Mucosa of rectum (tissue), 2 donors: ENCODE results near the gene DKK3.

Source experiments
- H3K27ac ChIP-seq, 2 donors: one replicate each; pipeline ENCODE4 v1.7.0; 2013; ENCODE audit warnings: inconsistent platforms in 2 of 2, low read depth in 2 of 2, low read length in 2 of 2
- H3K27me3 ChIP-seq, 2 donors: one replicate each; pipeline ENCODE4 v1.7.0; 2013; ENCODE audit warnings: low read length in 2 of 2; ENCODE audit not compliant: control insufficient read depth in 2 of 2, insufficient read depth in 2 of 2
- H3K36me3 ChIP-seq, 2 donors: one replicate each; pipeline ENCODE4 v1.7.0; 2013; ENCODE audit warnings: low read length in 2 of 2; ENCODE audit not compliant: control insufficient read depth in 2 of 2, insufficient read depth in 2 of 2
- H3K4me1 ChIP-seq, 2 donors: one replicate each; pipeline ENCODE4 v1.7.0; 2013; ENCODE audit warnings: low read length in 2 of 2, mild to moderate bottlenecking in 1 of 2; ENCODE audit not compliant: control insufficient read depth in 2 of 2, insufficient read depth in 2 of 2
- H3K4me3 ChIP-seq, 2 donors: one replicate each; pipeline ENCODE4 v1.7.0; 2013; ENCODE audit warnings: low read length in 2 of 2
- H3K9ac ChIP-seq, 2 donors: one replicate each; pipeline ENCODE4 v1.7.0; 2013; ENCODE audit warnings: low read length in 2 of 2, low read depth in 1 of 2, mild to moderate bottlenecking in 1 of 2
- H3K9me3 ChIP-seq, 2 donors: one replicate each; pipeline ENCODE4 v1.7.0; 2013; ENCODE audit warnings: low read length in 2 of 2; ENCODE audit not compliant: control insufficient read depth in 2 of 2
- donor health status: healthy.
- donor health status: Normal muscosa, but diverticular disease.

DKK3 gene

DNA sequence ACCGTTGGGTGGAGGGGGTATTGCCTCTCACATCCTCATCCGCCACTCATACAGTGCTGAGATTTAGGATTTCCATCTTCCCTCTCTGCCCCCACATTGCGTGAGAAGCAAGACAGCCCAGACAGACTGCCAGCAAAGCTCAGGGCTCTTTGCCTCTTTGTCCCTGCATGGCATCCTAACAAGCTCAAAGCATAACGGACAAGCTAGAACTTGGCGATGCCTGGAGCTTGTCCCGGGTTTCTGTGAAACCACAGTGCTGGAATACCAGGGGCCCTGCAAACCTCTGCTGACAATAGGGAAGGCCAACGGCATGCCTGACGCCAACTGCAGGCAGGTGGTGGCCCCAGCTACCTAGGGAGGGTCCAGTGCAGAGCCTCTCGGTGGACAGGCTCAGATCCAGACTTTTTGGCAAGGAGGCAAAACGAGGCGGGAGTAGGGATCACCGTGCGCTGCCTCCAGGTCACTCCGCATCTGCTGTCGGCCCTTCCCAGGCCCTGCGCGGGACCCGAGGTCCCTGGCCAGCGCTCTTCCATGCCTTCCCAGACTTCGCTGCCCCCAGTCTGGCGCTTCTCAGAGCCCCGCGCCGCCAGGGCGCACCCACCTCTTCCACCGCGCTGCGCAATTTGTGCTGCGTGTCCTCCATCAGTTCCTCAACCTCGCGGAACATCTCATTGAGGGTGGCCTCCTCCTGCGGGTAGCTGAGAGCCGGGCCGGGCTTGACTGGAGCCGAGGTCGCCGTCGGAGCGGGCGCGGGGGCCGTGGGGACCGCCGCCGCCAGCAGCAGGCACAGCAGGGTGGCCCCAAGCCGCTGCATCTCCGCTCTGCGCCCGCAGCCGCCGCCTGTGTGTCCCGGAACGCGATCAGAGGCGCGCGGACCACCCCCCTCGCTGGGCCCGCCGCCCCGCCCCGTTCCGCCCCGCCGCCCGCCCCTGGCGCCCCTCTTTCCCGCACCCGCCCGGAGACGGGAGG is at the start of gene DKK3:
Gene DKK3 (minus strand): TSS at position 858 of the 969 bp plus-strand sequence. CDS start 44 bp downstream, at position 814.
- Histone ChIP-seq H3K36me3 (no peaks in the 10 kb centered on the region), H3K4me1 (no peaks in the 10 kb centered on the region), H3K27ac (peak within 1 kb of the TSS; percentile 4 to 48), H3K4me3 (peak within 1 kb of the TSS; percentile 56 to 63), H3K9ac (peak within 1 kb of the TSS in 1 of 2 donors; percentile 41), H3K27me3 (peaks cover 31 to 32% of the 10 kb centered on the region in 2 donors), H3K9me3 (no peaks in the 10 kb centered on the region)

DNA sequence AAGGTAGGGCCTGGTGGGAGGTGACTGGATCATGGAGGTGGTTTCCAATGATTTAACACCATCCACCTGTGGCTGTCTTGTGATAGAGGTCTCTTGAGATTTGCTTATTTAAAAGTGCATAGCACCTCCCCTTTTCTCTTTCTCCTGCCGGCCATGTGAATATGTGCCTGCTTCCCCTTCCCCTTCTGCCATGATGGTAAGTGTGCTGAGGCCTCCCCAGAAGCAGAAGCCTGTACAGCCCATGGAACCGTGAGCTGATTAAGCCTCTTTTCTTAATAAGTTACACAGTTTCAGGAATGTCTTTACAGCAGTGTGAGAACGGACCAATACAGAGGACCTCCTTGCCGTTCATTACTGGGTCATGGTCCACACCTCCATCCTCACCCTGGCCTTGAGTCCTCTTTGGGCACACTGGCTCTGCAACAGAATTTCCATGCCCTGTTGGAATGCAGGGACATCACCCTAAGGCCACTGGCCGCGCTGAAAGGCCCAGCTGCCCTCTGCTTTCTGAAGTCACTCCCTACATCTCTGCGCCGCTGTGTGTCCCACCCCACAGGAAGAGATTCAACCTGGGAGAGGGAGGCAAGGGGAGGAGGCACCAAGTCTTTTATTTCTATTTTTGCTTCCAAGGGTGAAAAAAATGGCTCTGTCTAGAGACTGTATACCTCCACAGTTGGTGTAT is 49.0 kb upstream of the DKK3 start:
- no peaks in the 10 kb centered on the region for H3K36me3 ChIP-seq
- no peaks in the 10 kb centered on the region for H3K9me3 ChIP-seq
- H3K9ac ChIP-seq: no peak overlapping the region
- peaks cover 6 to 11% of the 10 kb centered on the region in 2 donors for H3K4me1 ChIP-seq
- H3K27me3 ChIP-seq: no peaks in the 10 kb centered on the region
- no peak overlapping the region for H3K27ac ChIP-seq
- no peak overlapping the region for H3K4me3 ChIP-seq

DNA sequence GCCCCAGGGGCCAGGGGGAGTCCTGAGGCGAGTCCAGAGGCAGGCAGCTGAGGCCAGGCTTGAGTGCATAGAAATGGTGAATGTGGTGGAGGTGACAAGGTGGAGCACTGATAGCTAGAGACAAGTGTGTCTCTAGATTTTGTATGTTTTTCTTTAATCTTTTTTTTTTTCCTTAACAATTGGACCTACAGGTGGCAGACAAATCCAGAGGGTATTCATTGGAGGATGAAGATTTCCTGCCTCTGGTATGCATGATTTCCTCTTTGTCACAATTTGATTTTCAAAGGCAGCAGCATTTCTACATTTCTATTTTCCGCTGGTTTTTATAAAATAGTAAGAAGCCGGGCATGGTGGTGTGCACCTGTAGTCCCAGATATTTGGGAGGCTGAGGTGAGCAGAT is 47.7 kb upstream of the DKK3 start:
- Histone ChIP-seq H3K4me3 (no peak overlapping the region), H3K9me3 (no peaks in the 10 kb centered on the region), H3K27ac (no peak overlapping the region), H3K9ac (no peak overlapping the region), H3K4me1 (peaks cover 6 to 11% of the 10 kb centered on the region in 2 donors), H3K27me3 (no peaks in the 10 kb centered on the region), H3K36me3 (no peaks in the 10 kb centered on the region)

DNA sequence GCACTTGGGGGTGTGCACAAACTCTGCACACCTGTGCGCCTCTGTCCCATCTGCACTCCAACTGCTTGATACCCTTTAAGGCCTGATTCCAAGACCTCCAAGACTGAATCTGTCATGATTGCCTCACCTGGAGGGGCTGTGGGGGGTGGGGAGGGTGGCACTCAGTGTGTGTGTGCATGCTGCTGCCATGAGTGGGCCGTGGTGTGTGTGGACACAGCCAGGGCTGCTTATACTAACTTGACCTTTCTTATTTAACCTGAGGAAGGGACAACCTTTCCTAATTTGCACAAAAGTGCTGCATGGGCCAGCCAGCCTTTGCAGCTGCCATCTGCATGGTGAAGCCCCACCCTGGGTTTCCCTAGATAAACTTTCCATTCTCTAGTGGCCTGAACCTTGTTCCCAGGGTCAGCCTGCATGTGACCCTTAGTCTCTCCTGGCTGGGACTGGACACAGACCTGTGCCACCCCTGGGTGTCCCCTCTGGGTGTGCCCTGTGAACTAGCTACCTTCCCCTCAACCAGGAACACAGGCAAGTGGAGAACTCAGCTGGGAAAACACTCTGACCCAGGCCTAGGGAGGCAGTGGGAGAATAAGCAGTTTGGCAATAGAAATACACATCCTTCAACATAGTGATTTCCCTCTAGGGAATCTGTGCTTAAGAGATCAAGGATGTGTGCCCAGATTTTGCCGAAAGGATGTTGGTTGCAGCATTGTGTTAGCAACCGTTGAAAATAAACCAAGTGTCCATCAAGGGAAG is 45.4 kb upstream of the DKK3 start:
- H3K27ac ChIP-seq: peak overlapping the region; percentile 9 to 44

DNA sequence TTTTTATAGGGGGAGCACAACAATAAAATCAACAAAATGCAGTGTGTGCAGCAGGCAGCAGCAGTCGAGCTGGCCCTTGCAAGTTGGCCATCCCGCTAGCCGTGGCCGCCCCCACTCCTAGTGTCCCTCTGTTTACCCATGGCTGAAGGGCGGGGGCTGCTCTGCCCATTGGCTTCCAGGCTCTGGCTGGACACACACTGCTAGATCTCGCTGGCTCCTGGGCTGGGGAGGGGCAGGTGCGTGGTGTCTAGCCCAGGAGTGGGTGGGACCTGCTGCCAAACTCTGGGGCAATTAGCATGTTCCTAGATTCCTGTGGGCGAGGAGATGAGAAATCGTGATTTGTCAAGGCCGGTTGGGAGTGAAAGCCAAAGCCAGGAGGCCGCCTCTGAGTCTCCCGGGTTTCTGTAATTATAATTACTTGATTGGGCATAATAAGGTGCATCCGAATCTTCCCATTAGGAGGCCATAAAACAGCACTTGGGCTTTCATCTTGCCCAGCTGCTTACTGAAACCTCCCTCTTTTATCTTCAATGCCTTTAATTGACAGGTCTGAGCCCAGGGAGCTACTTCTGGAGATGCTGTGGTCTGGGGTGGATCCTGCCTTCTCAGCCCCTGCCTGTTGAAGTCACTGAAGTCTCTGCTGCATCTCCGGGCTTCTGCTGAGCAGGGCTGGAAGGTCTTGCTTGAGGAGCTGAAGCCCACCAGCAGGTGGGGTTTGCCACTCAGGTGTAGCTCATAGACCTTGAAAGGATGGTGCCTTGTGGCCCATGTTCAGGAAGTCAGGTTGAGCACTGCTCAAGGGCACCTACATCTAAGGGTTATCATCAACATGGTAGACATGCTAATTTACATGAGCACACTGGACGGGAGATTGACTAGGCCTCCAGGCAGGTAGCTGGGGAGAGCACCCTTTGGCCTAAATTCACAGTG is 44.5 kb upstream of the DKK3 start:
- Histone ChIP-seq H3K36me3 (no peaks in the 10 kb centered on the region), H3K9ac (no peak overlapping the region), H3K4me1 (peaks cover 6 to 11% of the 10 kb centered on the region in 2 donors), H3K9me3 (no peaks in the 10 kb centered on the region), H3K27me3 (no peaks in the 10 kb centered on the region), H3K27ac (no peak overlapping the region), H3K4me3 (no peak overlapping the region)

More for the DNA sequence above, 45.4 kb upstream of the DKK3 start:
- no peak overlapping the region for H3K4me3 ChIP-seq
- no peaks in the 10 kb centered on the region for H3K9me3 ChIP-seq
- H3K9ac ChIP-seq: no peak overlapping the region
- H3K36me3 ChIP-seq: no peaks in the 10 kb centered on the region
- H3K4me1 ChIP-seq: peaks cover 6 to 11% of the 10 kb centered on the region in 2 donors
- no peaks in the 10 kb centered on the region for H3K27me3 ChIP-seq

DNA sequence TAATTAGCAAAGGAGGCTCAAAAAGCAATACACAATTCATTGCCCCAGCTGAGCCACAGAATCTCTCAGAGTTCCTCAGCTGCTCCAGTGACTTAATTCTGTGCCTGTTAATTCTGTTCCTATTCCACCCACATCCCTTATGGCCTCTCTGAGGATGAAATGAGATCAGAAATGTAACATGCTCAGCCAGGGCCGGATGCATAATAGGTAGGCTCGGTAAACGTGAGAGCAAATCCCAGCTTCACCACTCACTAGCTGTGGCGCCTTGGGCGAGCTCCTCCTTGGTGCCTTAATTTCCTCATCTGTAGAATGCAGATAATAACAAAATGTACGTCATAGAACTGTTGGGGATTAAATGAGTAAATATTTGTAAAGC is 42.8 kb upstream of the DKK3 start:
- no peaks in the 10 kb centered on the region for H3K9me3 ChIP-seq
- no peak overlapping the region for H3K9ac ChIP-seq
- no peaks in the 10 kb centered on the region for H3K27me3 ChIP-seq
- no peaks in the 10 kb centered on the region for H3K36me3 ChIP-seq
- peaks cover 6 to 15% of the 10 kb centered on the region in 2 donors for H3K4me1 ChIP-seq
- H3K27ac ChIP-seq: no peak overlapping the region
- no peak overlapping the region for H3K4me3 ChIP-seq

DNA sequence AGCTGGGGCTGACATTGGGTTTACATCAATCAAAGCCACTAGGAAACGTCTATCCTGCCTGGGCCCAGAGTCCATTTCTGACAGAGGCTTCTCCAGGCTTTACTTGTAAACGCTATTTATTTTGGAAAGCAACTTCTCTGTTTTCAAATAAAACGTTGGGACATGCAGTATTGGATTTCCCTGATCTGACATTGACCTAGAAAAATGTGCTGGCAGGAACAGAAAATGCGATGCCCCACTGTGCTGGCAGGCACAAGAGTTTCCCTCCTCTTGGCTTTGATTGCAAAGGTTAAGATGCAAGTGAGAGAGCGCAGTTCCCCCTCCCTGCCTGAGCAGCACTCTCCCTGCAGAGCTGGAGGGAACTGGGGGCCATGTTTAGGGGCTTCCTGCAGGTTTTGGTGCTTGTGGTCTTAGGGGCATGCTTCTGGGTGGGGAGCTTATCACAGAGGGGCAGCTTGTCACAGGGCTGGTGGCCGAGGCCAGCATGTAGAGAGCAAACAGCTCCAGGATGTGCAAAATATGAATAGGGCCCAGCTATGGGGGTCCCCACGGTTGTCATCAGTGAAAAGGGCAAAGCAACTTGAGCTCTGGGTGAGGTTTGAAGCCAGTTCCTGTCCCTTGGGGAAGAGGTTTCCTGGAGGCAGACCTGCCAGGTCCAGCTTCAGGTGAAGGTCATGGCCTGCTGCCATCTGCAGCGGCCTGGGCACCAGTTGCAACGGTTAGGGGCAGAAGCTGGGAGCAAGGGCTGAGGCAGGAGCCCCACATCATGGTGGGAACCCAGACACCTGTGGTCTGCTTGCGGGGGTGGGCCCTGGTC is 42.3 kb upstream of the DKK3 start:
- Histone ChIP-seq H3K9ac (no peak overlapping the region), H3K4me1 (peaks cover 6 to 15% of the 10 kb centered on the region in 2 donors), H3K27ac (no peak overlapping the region), H3K36me3 (no peaks in the 10 kb centered on the region), H3K27me3 (no peaks in the 10 kb centered on the region), H3K4me3 (no peak overlapping the region), H3K9me3 (no peaks in the 10 kb centered on the region)

DNA sequence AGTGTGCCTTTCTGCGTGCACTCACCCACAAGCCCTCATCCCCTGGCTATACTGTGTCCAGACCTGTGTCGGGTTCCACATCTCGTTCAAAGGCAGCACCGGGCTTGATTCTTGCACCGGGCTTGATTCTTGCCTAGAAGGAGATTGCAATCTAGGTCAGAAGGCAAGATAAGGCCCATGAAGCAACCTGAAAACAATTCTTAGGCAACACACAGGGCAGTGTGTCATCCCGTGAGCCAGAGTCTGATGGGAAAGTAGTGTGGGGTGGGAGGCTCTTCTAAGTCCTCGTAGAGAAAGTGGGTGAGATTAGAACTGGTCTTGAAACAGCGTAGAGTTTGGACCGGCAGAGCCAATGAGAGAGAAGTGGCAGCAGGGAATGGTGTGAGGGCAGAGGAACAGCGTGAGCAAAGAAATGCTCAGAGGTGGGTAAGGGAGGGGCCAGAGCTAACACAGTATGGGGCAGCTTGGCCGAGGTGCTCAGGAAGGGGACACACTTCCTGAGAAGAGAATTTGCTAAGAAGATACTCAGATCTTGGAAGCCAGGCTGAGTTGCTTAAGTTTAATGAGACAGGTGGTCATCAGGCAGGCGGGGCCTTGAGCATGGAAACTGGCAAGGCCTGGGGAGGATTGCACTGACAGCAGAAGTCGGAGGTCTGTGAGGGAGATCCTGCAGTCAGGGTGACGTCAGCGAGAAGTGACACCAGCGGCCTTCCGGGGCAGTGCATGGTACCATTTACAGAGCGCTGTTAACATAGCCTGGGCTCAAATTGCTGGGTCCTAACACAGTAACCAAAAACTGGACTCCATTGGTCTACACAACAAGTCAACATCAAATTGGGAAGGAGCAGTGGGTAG is 40.7 kb upstream of the DKK3 start:
- Histone ChIP-seq H3K4me3 (no peak overlapping the region), H3K36me3 (no peaks in the 10 kb centered on the region), H3K27me3 (no peaks in the 10 kb centered on the region), H3K27ac (no peak overlapping the region), H3K9ac (no peak overlapping the region), H3K9me3 (no peaks in the 10 kb centered on the region), H3K4me1 (peaks cover 8 to 19% of the 10 kb centered on the region in 2 donors)
